CD4-positive, alpha-beta T cell treated with Interleukin-12 subunit alpha and Interleukin-12 subunit beta, for 1 hour (primary cell): ENCODE results near the gene BASP1.

Source experiments
- DNase-seq: peaks from one replicate; pipeline ENCODE4 v3.0.0-alpha.2; 2020

The BASP1 gene

GRCh38 chr5:17192191-17192590 lies 25.2 kb upstream of the BASP1 start:
- DNase-seq: no peak

GRCh38 chr5:17196024-17196423 lies 21.4 kb upstream of the BASP1 start:
- no peak for DNase-seq

- DNase-seq: no peak
These were observed 20.7 kb upstream of the BASP1 start for GRCh38 chr5:17196697-17197096.

- no peak for DNase-seq
These were observed 13.9 kb upstream of the BASP1 start for GRCh38 chr5:17203329-17204132.

GRCh38 chr5:17204133-17204489 lies 13.3 kb upstream of the BASP1 start:
- DNase-seq: no peak

GRCh38 chr5:17206021-17206420 lies 11.4 kb upstream of the BASP1 start:
- DNase-seq: no peak

- DNase-seq: no peak
These were observed 5.2 kb upstream of the BASP1 start for GRCh38 chr5:17212191-17212590.

- DNase-seq: no peak
These were observed 4.4 kb upstream of the BASP1 start for GRCh38 chr5:17212996-17213395.

- DNase-seq: no peak
These were observed 3.5 kb upstream of the BASP1 start for GRCh38 chr5:17213938-17214337.

GRCh38 chr5:17214893-17215292 lies 2.5 kb upstream of the BASP1 start:
- DNase-seq: no peak

GRCh38 chr5:17215361-17215760 lies 2.1 kb upstream of the BASP1 start:
- DNase-seq: no peak

GRCh38 chr5:17216176-17216973 lies 1.1 kb upstream of the BASP1 start:
- DNase-seq: peak; percentile 39

GRCh38 chr5:17216974-17217492 lies 398 bp upstream of the BASP1 start:
- no peak for DNase-seq

GRCh38 chr5:17218353-17219005 lies 1.0 kb downstream of the BASP1 start:
- DNase-seq: no peak

- no peak for DNase-seq
These were observed 1.6 kb downstream of the BASP1 start for GRCh38 chr5:17219006-17219422.

GRCh38 chr5:17219469-17219868 lies 2.0 kb downstream of the BASP1 start:
- DNase-seq: no peak

GRCh38 chr5:17219992-17220391 lies 2.6 kb downstream of the BASP1 start:
- no peak for DNase-seq

- no peak for DNase-seq
These were observed 3.0 kb downstream of the BASP1 start for GRCh38 chr5:17220469-17220868.

- no peak for DNase-seq
These were observed 4.6 kb downstream of the BASP1 start for GRCh38 chr5:17221843-17222636.

GRCh38 chr5:17222664-17223063 lies 5.2 kb downstream of the BASP1 start:
- DNase-seq: no peak

- DNase-seq: no peak
These were observed 6.1 kb downstream of the BASP1 start for GRCh38 chr5:17223367-17224185.
